ENCODE results near the gene SNRPE.

GRCh38 chr1:203898458-203899352 is 37.3 kb downstream of the SNRPE start:
- TF ChIP-seq CTCF (conservative IDR thresholded peaks at IDR 0.05; ENCODE audit: low read depth in 2 of 2) (no peak), POLR2AphosphoS5 (IDR thresholded peaks at IDR 0.05; ENCODE audit: low read depth) (no peak), ZNF331 (CRISPR knock-in tag; IDR thresholded peaks at IDR 0.05; ENCODE audit: low read depth) (no peak), REST (IDR thresholded peaks at IDR 0.05; ENCODE audit: unreplicated experiment) (no peak), EZH2 (IDR thresholded peaks at IDR 0.05; ENCODE audit: low read depth, unreplicated experiment) (no peak), ETS1 (IDR thresholded peaks at IDR 0.05) (no peak), CREB1 (CRISPR knock-in tag; IDR thresholded peaks at IDR 0.05; ENCODE audit: low read depth) (no peak), EZH2phosphoT487 (IDR thresholded peaks at IDR 0.05; ENCODE audit: unreplicated experiment) (no peak)
